Peyer's patch (tissue), 4 donors: ENCODE measurements around the gene MFF.

ENCODE experiments used
- CTCF ChIP-seq, 6 experiments: fragments of 450-650 bp in 4 of 6; fragments of 200-600 bp in 2 of 6; sonication (generic) in 1 of 6; IDR thresholded peaks; one replicate each; pipeline ENCODE4 v1.5.1; 2017 to 2019; ENCODE audit warnings: antibody characterized with exemption in 6 of 6, mild to moderate bottlenecking in 3 of 6, moderate library complexity in 1 of 6
- POLR2A ChIP-seq, 2 donors: fragments of 450-650 bp; IDR thresholded peaks; one replicate each; pipeline ENCODE4 v1.5.1; 2017; ENCODE audit warnings: antibody characterized with exemption in 2 of 2, mild to moderate bottlenecking in 2 of 2, moderate library complexity in 2 of 2

GRCh38 chr2:227404585-227405271 lies 79.7 kb downstream of the MFF start:
- TF ChIP-seq CTCF (IDR thresholded peaks at IDR 0.05) (no peak), POLR2A (IDR thresholded peaks at IDR 0.05) (no peak)
